Measurements from ENCODE around the gene GMEB1.
A peak's percentile ranks its signal among the peaks of the same experiment; 100 is the strongest.
"Not testable (repeated sequence)": the region's sequence is repeated elsewhere in the genome, so short reads cannot be mapped to it uniquely, and the experiment has no call there.

The GMEB1 gene

DNA sequence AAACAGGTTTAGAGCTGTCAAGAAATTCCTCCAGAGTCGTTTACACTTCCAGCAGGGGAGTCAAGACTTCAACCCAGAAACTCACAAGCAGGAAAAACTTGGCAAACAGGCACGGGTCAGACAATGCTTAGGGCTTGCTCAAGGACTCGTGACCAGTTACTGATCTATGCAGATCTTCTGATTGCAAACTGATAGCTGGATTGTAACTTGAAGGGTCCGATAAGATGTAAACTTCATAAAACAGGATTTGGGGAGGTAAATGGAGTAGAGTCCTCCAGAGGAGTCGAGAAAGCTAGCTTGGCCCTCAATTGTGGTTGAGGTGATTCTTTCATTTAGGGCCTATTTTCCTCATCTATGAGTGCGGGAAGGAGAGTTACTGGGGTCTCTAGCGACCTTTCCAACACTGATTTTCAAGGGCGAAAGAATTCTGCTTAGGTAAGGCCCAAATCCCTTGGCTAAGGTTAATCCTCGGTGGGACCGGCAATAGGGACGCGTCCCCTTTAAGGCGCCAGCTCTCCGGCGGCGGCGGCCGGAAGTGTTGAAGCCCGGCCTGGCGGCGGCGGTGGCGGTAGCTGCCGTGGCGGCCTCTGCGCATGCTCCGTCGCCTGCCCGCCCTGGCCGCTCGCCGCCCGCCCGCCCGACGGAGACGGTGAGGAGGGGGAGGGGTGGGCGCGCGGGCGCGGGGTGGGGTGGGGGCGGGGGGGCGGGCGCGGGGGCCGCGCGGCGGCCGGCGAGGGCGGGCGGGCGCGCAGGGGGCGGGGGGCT lies at the start of gene GMEB1:
GMEB1 (plus strand) TSS at position 594 of the 765 bp plus-strand sequence. CDS start 14,829 bp downstream, outside the sequence.
- Mint-ChIP-seq H3K4me3 (peak within 1 kb of the TSS; percentile 96), H3K9me3 (ENCODE audit: low read depth) (no peaks in the 10 kb centered on the region), H3K27me3 (no peaks in the 10 kb centered on the region), H3K27ac (peak within 1 kb of the TSS; percentile 99), H3K36me3 (no peaks in the 10 kb centered on the region), H3K4me1 (ENCODE audit: low read depth) (peaks cover 17% of the 10 kb centered on the region)

GRCh38 chr1:28631713-28632112 lies 36.9 kb upstream of the GMEB1 start:
- Mint-ChIP-seq H3K9me3 (ENCODE audit: low read depth) (no peaks in the 10 kb centered on the region), H3K27me3 (no peaks in the 10 kb centered on the region), H3K4me1 (ENCODE audit: low read depth) (peaks cover 10% of the 10 kb centered on the region), H3K4me3 (no peak overlapping the region), H3K36me3 (peaks cover 5% of the 10 kb centered on the region), H3K27ac (no peak overlapping the region)

GRCh38 chr1:28632560-28632959 lies 36.0 kb upstream of the GMEB1 start:
- Mint-ChIP-seq H3K27me3 (no peaks in the 10 kb centered on the region), H3K9me3 (ENCODE audit: low read depth) (no peaks in the 10 kb centered on the region), H3K36me3 (peaks cover 5% of the 10 kb centered on the region), H3K27ac (no peak overlapping the region), H3K4me1 (ENCODE audit: low read depth) (peaks cover 13% of the 10 kb centered on the region), H3K4me3 (no peak overlapping the region)

GRCh38 chr1:28640766-28641165 lies 27.8 kb upstream of the GMEB1 start:
- H3K36me3 Mint-ChIP-seq = peaks cover 2% of the 10 kb centered on the region
- H3K9me3 Mint-ChIP-seq (ENCODE audit: low read depth) = no peaks in the 10 kb centered on the region
- H3K4me1 Mint-ChIP-seq (ENCODE audit: low read depth) = peaks cover 55% of the 10 kb centered on the region
- H3K4me3 Mint-ChIP-seq = peak overlapping the region; percentile 100
- no peaks in the 10 kb centered on the region for H3K27me3 Mint-ChIP-seq
- no peak overlapping the region for H3K27ac Mint-ChIP-seq

- peaks cover 52% of the 10 kb centered on the region for H3K4me1 Mint-ChIP-seq (ENCODE audit: low read depth)
- no peaks in the 10 kb centered on the region for H3K27me3 Mint-ChIP-seq
- peak overlapping the region; percentile 100 for H3K27ac Mint-ChIP-seq
Observed at GRCh38 chr1:28642056-28642846, 26.3 kb upstream of the GMEB1 start.

DNA sequence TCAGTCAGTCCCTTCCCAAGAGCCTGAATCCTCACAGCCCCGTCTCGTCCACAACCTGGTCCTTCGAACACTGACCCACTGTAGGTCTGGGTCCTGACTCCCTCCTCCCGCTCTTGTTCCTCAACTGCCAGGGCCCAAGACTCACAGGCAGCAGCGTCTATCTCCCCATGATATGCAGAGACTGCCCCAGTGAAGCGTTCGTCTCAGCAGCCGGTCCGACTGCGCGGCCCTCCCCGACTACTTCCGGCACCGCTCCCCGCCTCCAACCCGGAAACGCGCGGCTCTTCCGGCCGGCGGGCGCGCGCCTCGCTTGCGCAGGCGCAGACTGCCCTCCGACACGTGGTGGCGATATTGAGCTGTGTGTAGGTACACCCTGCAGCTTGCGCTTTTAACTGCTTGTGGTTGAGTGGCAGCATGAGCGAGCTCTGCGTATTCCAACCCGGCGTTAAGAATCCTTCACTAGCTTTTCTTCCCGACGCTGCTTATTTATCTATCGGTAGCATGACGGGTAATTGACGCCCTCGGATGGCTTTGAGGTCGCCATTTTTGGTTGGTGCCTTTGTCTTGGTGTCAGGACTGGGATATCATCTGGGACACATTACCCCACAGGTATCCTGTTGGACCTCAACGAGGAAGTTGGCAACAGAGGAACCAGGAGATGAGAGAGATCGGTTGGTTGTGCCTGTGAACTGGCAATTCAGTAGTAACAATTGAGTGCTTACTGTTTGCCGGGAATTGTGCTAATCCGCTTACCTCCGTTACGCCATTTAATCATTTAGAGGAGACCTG lies 25.5 kb upstream of the GMEB1 start, which contains the start of gene TAF12:
TAF12 (minus strand) TSS at position 221 of the 789 bp plus-strand sequence. CDS start 20,986 bp downstream, outside the sequence.
- Mint-ChIP-seq H3K36me3 (peaks cover 2% of the 10 kb centered on the region), H3K4me1 (ENCODE audit: low read depth) (peaks cover 59% of the 10 kb centered on the region), H3K27me3 (no peaks in the 10 kb centered on the region), H3K27ac (peak within 1 kb of the TSS; percentile 100), H3K9me3 (ENCODE audit: low read depth) (no peaks in the 10 kb centered on the region), H3K4me3 (peak within 1 kb of the TSS; percentile 100)

More at GRCh38 chr1:28642056-28642846, 26.3 kb upstream of the GMEB1 start:
- H3K4me3 Mint-ChIP-seq = peak overlapping the region; percentile 100
- H3K9me3 Mint-ChIP-seq (ENCODE audit: low read depth) = no peaks in the 10 kb centered on the region
- peaks cover 2% of the 10 kb centered on the region for H3K36me3 Mint-ChIP-seq

- Mint-ChIP-seq H3K27me3 (no peaks in the 10 kb centered on the region), H3K27ac (peak overlapping the region; percentile 100), H3K4me3 (peak overlapping the region; percentile 100), H3K9me3 (ENCODE audit: low read depth) (no peaks in the 10 kb centered on the region), H3K36me3 (peaks cover 2% of the 10 kb centered on the region), H3K4me1 (ENCODE audit: low read depth) (peaks cover 67% of the 10 kb centered on the region)
Observed at GRCh38 chr1:28644494-28644893, 24.1 kb upstream of the GMEB1 start.

DNA sequence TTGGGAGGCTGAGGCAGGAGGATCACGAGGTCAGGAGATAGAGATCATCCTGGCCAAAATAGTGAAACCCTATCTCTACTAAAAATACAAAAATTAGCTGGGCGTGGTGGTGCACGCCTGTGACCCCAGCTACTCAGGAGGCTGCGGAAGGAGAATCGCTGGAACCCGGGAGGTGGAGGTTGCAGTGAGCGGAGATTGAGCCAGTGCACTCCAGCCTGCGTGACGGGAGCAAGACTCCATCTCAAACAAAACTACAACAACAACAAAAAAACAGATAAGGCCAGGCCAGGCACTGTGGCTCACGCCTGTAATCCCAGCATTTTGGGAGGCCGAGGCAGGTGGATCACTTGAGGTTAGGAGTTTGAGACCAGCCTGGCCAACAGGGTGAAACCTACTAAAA lies 23.2 kb upstream of the GMEB1 start:
- H3K9me3 Mint-ChIP-seq (ENCODE audit: low read depth); H3K36me3 Mint-ChIP-seq; H3K27me3 Mint-ChIP-seq; H3K4me3 Mint-ChIP-seq: not testable (repeated sequence)
- Mint-ChIP-seq H3K4me1 (ENCODE audit: low read depth) (peaks cover 60% of the 10 kb centered on the region), H3K27ac (peak overlapping the region; percentile 80)

DNA sequence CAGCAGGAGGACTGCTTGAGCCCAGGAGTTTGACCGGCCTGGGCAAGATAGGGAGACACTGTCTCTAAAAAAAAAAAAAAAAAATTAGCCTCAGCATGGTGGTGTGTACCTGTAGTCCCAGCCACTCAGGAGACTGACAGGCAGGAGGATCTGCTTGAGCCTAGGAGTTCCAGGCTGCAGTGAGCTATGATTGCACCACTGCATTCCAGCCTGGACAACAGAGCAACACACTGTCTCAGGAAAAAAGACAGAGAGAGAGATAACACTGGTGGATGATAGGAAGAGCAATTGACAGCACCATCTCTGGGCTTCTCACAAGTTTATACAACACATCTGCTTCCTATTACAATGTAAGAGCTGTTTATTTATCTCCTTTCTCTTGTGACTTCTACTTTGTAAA lies 22.5 kb upstream of the GMEB1 start:
- peak overlapping the region; percentile 58 for H3K27ac Mint-ChIP-seq
- H3K4me3 Mint-ChIP-seq = peak overlapping the region; percentile 35
- no peaks in the 10 kb centered on the region for H3K9me3 Mint-ChIP-seq (ENCODE audit: low read depth)
- no peaks in the 10 kb centered on the region for H3K27me3 Mint-ChIP-seq
- peaks cover 2% of the 10 kb centered on the region for H3K36me3 Mint-ChIP-seq
- peaks cover 53% of the 10 kb centered on the region for H3K4me1 Mint-ChIP-seq (ENCODE audit: low read depth)

GRCh38 chr1:28648008-28648473 lies 20.5 kb upstream of the GMEB1 start:
- Mint-ChIP-seq H3K4me3 (peak overlapping the region; percentile 87), H3K27ac (peak overlapping the region; percentile 99), H3K27me3 (no peaks in the 10 kb centered on the region), H3K4me1 (ENCODE audit: low read depth) (peaks cover 36% of the 10 kb centered on the region), H3K36me3 (peaks cover 2% of the 10 kb centered on the region), H3K9me3 (ENCODE audit: low read depth) (no peaks in the 10 kb centered on the region)

DNA sequence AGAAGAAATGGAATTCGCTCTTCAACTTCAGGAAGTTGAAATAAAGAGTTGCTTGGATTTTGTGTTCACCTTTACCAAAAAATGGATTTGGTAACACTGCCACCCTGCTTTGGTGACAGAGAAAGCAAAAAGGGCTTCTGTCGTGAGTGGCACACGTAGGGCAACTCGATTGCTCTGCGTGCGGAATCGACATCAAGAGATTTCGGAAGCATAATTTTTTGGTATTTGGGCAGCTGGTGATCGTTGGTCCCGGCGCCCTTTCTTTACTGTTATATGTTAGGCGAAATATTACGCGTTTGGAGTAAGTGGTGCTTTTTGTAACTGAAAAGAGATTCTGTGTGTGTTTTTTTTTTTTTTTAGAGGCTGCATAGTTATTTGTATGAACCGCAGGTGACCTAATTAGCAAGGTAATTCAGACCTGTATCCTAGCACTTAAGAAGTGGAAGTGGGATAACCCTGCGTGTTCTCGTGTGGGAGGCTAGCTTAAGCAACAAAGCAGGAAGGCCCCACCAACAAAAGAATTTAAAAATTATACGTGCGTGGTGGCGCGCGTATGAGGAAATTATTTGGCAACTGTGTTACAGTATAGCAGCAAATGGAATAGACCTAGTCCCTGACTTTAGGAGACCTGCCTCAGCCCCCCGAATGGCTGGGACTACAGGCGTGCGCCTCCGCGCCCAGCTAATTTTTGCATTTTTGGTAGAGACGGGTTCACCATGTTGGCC lies 19.9 kb upstream of the GMEB1 start, which contains the start of gene RNU11:
RNU11 (plus strand) TSS at position 127 of the 725 bp plus-strand sequence.
- H3K9me3 Mint-ChIP-seq (ENCODE audit: low read depth) = no peaks in the 10 kb centered on the region
- H3K36me3 Mint-ChIP-seq = no peaks in the 10 kb centered on the region
- peaks cover 33% of the 10 kb centered on the region for H3K4me1 Mint-ChIP-seq (ENCODE audit: low read depth)
- H3K27me3 Mint-ChIP-seq = no peaks in the 10 kb centered on the region
- H3K4me3 Mint-ChIP-seq = peak within 1 kb of the TSS; percentile 87
- H3K27ac Mint-ChIP-seq = peak within 1 kb of the TSS; percentile 99

GRCh38 chr1:28653063-28653462 lies 15.5 kb upstream of the GMEB1 start:
- H3K27me3 Mint-ChIP-seq; H3K4me3 Mint-ChIP-seq; H3K36me3 Mint-ChIP-seq; H3K27ac Mint-ChIP-seq; H3K9me3 Mint-ChIP-seq (ENCODE audit: low read depth); H3K4me1 Mint-ChIP-seq (ENCODE audit: low read depth): not testable (repeated sequence)

GRCh38 chr1:28653870-28654269 lies 14.7 kb upstream of the GMEB1 start:
- not testable (repeated sequence) for H3K36me3 Mint-ChIP-seq

More at GRCh38 chr1:28653870-28654269, 14.7 kb upstream of the GMEB1 start:
- not testable (repeated sequence) for H3K27me3 Mint-ChIP-seq; H3K4me3 Mint-ChIP-seq; H3K4me1 Mint-ChIP-seq (ENCODE audit: low read depth); H3K9me3 Mint-ChIP-seq (ENCODE audit: low read depth); H3K27ac Mint-ChIP-seq

Measured in activated naive CD8-positive, alpha-beta T cell (primary cell).